Measurements from ENCODE around the gene ZNF638. TPM values are rescaled to one million over a fixed set of nuclear protein-coding genes. Genes with fewer than 3 reads are reported as not detected.

Gene ZNF638
- total and polyA plus RNA-seq, 4 donors, result 24.8 to 151 (median 56.1) TPM

GRCh38 chr2:71419145-71419544 is 87.6 kb downstream of the ZNF638 start:
- 87% methylated on average over 4 of the region's 4 CpGs for WGBS
- H3K27ac ChIP-seq (ENCODE audit: low read depth in 1 of 2, low read length in 2 of 2), result no peak overlapping the region
- TF ChIP-seq FOXA2 (IDR thresholded peaks at IDR 0.05) (no peak), HNF4A (conservative IDR thresholded peaks at IDR 0.05) (no peak), SP1 (IDR thresholded peaks at IDR 0.05) (no peak), ZBTB33 (IDR thresholded peaks at IDR 0.05) (no peak), EGR1 (IDR thresholded peaks at IDR 0.05; ENCODE audit: low read depth in 2 of 2) (no peak), YY1 (IDR thresholded peaks at IDR 0.05) (no peak), ATF3 (IDR thresholded peaks at IDR 0.05) (no peak)
- peaks cover 0 to 15% (median 9%) of the 10 kb centered on the region in 4 donors for H3K36me3 ChIP-seq (ENCODE audit: control insufficient read depth in 4 of 4, insufficient read depth in 3 of 4, low read depth in 1 of 4, low read length in 3 of 4)
- H3K27me3 ChIP-seq (ENCODE audit: control insufficient read depth in 4 of 4, insufficient read depth in 4 of 4, low read length in 3 of 4), result no peaks in the 10 kb centered on the region
- no peak overlapping the region for H3K9ac ChIP-seq (ENCODE audit: low read depth in 1 of 2, low read length in 2 of 2)
- H3K9me3 ChIP-seq (ENCODE audit: control insufficient read depth in 4 of 4, low read length in 3 of 4), result no peaks in the 10 kb centered on the region
- DNase-seq (ENCODE audit: low spot score), result no peak
- H3K4me1 ChIP-seq (ENCODE audit: control insufficient read depth in 4 of 4, insufficient read depth in 4 of 4, low read length in 3 of 4), result peaks cover 2 to 24% (median 10%) of the 10 kb centered on the region in 4 donors
- H3K4me3 ChIP-seq (ENCODE audit: low read depth in 1 of 3, low read length in 3 of 3), result no peak overlapping the region

GRCh38 chr2:71419976-71420375 is 88.4 kb downstream of the ZNF638 start:
- peaks cover 0 to 20% (median 9%) of the 10 kb centered on the region in 4 donors for H3K36me3 ChIP-seq (ENCODE audit: control insufficient read depth in 4 of 4, insufficient read depth in 3 of 4, low read depth in 1 of 4, low read length in 3 of 4)
- H3K4me1 ChIP-seq (ENCODE audit: control insufficient read depth in 4 of 4, insufficient read depth in 4 of 4, low read length in 3 of 4), result peaks cover 2 to 24% (median 10%) of the 10 kb centered on the region in 4 donors
- no peak overlapping the region for H3K4me3 ChIP-seq (ENCODE audit: low read depth in 1 of 3, low read length in 3 of 3)
- TF ChIP-seq SP1 (IDR thresholded peaks at IDR 0.05) (no peak), RXRA (IDR thresholded peaks at IDR 0.05) (no peak), YY1 (IDR thresholded peaks at IDR 0.05) (no peak), TAF1 (conservative IDR thresholded peaks at IDR 0.05) (no peak), FOXA2 (IDR thresholded peaks at IDR 0.05) (no peak), ZBTB33 (IDR thresholded peaks at IDR 0.05) (no peak)
- H3K27ac ChIP-seq (ENCODE audit: low read depth in 1 of 2, low read length in 2 of 2), result no peak overlapping the region
- WGBS, result 46% methylated on average over 1 of the region's 1 CpG
- H3K9ac ChIP-seq (ENCODE audit: low read depth in 1 of 2, low read length in 2 of 2), result no peak overlapping the region
- H3K9me3 ChIP-seq (ENCODE audit: control insufficient read depth in 4 of 4, low read length in 3 of 4), result no peaks in the 10 kb centered on the region
- H3K27me3 ChIP-seq (ENCODE audit: control insufficient read depth in 4 of 4, insufficient read depth in 4 of 4, low read length in 3 of 4), result no peaks in the 10 kb centered on the region
- DNase-seq (ENCODE audit: low spot score), result no peak

GRCh38 chr2:71422786-71423185 is 91.2 kb downstream of the ZNF638 start:
- Histone ChIP-seq H3K36me3 (ENCODE audit: control insufficient read depth in 4 of 4, insufficient read depth in 3 of 4, low read depth in 1 of 4, low read length in 3 of 4) (peaks cover 1 to 32% (median 14%) of the 10 kb centered on the region in 4 donors), H3K4me3 (ENCODE audit: low read depth in 1 of 3, low read length in 3 of 3) (no peak overlapping the region), H3K4me1 (ENCODE audit: control insufficient read depth in 4 of 4, insufficient read depth in 4 of 4, low read length in 3 of 4) (peaks cover 3 to 31% (median 12%) of the 10 kb centered on the region in 4 donors), H3K27ac (ENCODE audit: low read depth in 1 of 2, low read length in 2 of 2) (no peak overlapping the region), H3K27me3 (ENCODE audit: control insufficient read depth in 4 of 4, insufficient read depth in 4 of 4, low read length in 3 of 4) (no peaks in the 10 kb centered on the region), H3K9me3 (ENCODE audit: control insufficient read depth in 4 of 4, low read length in 3 of 4) (no peaks in the 10 kb centered on the region), H3K9ac (ENCODE audit: low read depth in 1 of 2, low read length in 2 of 2) (no peak overlapping the region)
- DNase-seq (ENCODE audit: low spot score), result no peak
- WGBS, result 82% methylated on average over 2 of the region's 2 CpGs
- TF ChIP-seq HNF4A (conservative IDR thresholded peaks at IDR 0.05) (no peak), FOXA2 (IDR thresholded peaks at IDR 0.05) (no peak), RXRA (IDR thresholded peaks at IDR 0.05) (no peak), YY1 (IDR thresholded peaks at IDR 0.05) (no peak), GABPA (IDR thresholded peaks at IDR 0.05 in 1 of 2, conservative IDR thresholded peaks at IDR 0.05 in 1 of 2) (no peak), EGR1 (IDR thresholded peaks at IDR 0.05; ENCODE audit: low read depth in 2 of 2) (no peak), TAF1 (conservative IDR thresholded peaks at IDR 0.05) (no peak), RAD21 (IDR thresholded peaks at IDR 0.05) (no peak), HNF4G (IDR thresholded peaks at IDR 0.05) (no peak), FOXA1 (IDR thresholded peaks at IDR 0.05) (no peak), SP1 (IDR thresholded peaks at IDR 0.05) (no peak), ATF3 (IDR thresholded peaks at IDR 0.05) (no peak), REST (IDR thresholded peaks at IDR 0.05) (no peak), ZBTB33 (IDR thresholded peaks at IDR 0.05) (no peak)
